CD1c-positive myeloid dendritic cell (primary cell): Measurements from ENCODE around the gene AP3B2.
A peak's percentile ranks its signal among the peaks of the same experiment; 100 is the strongest.

Source experiments
- DNase-seq: peaks from one replicate; pipeline ENCODE4 v3.0.0-alpha.2; 2016; ENCODE audit errors: extremely low spot score

Gene AP3B2

GRCh38 chr15:82698711-82699345 is 10.8 kb downstream of the AP3B2 start:
- DNase-seq = no peak

DNA sequence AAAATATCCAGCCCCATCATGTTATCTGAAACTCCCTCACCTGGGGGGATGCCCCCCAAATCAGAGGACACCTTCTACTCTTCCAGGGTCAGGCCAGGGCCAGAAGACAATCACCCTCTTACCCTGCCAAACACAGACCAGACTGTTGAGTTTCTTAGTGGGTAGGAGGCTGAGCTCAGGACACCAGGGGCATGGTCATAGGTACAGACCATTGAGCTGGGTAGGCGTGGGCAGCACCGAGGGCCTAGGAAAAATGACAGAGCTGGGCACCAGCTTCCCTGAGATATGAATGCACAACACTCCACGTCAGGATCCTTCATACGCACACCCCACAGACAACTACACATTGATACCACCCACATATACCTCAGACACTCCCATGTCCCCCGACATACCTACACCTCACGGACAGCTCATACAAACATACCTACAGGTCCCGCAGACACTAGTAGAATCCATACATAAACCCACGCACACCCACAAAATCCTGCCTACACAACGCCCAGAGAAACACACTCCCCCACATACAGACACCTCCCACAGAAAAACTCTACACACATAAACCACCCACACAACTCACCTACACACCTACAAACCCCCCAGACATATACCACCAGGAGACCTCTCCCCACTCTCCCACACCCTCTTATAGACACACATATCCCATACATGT is 11.8 kb downstream of the AP3B2 start:
- no peak for DNase-seq

DNA sequence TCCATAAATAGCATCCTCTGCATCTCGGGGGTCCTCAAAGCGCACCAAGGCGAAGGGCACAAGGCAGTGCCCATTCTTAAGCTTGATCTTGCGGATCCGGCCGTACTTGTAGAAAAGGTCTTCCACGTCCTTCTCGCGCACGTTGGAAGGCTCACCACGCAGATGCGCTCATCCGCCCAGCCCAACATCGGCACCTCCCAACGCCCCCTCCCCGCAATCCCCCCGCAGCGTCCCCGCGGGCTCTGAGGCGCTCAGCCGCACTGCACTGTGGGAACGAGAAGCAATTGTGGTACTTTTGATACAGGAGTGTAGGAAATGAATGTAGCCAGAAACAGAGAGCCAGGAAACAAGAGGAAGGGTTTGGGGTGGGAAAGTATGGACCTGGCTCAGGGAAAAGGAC is 17.5 kb downstream of the AP3B2 start:
- no peak for DNase-seq

DNA sequence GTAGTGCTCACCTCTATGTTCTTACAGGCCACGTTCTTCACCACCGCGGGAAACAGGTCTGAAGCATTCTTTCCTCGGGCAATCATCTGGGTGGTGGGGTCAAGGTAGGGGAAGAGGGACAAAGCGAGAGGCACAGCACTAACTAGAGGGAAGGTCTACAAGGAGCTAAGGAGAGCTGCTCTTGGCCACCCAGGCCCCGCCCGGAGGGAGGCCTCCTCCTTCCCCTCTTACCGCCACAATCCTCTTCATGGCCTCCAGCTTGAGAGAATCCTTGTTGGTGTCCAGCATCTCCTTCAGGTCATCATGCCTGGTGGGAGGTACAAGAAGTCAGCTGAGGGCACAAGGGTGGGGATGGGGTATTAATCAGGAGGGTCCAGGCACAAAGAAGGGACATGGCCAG is 20.5 kb downstream of the AP3B2 start:
- DNase-seq = no peak

- no peak for DNase-seq
Measured at GRCh38 chr15:82688691-82689090, 21.0 kb downstream of the AP3B2 start.

- DNase-seq = no peak
Measured at GRCh38 chr15:82681371-82681770, 28.3 kb downstream of the AP3B2 start.

DNA sequence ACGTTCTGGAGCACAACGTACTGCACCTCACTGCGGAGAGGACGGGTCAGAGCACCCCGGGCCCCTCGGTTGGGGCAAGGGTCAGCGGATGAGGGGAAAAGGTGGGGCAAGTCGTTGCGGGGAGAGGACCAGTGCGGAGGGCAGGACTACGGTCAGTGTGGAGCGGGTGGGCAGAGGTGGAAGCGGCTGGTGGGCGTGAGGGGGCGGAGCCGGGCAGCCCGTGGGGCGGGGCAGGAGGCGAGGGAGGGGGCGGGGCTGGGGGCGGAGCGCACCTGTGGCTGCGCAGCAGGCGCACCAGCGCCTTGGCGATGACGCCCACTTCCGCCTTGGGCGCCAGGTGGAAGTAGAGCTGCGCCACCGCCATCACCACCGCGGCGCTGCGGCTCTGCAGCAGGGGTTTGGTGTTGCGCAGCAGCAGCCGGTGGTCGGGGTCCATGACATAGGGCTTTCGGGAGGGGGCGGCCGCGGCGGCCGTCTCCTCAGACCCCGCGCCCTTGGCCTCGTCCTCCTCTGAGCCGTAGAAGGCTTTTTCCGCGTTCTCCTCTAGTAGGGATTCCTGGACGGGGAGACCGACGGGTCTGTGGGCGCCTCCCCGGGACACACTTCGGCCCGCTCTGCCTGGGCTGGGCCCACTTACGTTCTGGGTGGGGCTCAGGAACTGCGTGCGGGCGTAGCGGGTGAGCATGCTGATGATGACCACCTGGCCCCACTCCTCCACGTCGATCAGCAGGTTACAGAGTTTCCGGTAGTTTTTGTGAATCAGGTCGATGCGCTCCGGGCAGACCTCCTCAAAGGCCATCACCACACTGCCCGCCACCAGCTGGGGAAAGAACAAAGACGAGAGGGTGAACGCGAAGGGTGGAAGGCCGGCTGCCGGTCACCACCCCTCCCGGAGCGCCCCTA is 29.2 kb downstream of the AP3B2 start:
- DNase-seq = peak; percentile 58

GRCh38 chr15:82679626-82680199 is 30.0 kb downstream of the AP3B2 start:
- no peak for DNase-seq

DNA sequence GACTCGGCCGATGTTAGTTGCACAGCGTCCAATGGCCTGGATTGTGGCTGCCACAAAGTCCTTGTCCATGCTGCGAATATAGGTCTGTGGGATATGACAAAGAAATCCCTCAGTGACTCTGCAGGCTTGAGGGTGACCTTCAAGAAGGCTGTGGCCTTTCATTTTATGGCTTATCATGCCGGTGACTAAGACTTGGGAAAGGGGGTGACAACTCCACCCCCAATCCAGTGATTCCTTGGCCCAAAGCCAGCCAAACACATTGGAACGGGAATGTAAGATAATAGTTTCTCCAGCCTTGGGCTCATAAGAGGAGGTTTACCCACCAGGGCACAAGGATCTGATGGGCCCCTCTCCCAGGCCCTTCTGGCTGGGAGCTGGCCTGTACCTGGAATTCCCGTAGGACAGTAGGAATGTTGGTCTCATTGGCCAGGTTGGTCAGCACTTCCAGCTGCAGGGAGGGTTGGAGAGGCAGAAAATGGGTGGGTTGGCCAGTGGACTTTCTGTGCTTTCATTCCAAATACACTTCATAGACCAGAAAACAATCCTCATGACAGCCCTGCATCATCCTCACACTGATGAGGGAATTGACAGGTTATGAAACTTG is 31.9 kb downstream of the AP3B2 start:
- no peak for DNase-seq

DNA sequence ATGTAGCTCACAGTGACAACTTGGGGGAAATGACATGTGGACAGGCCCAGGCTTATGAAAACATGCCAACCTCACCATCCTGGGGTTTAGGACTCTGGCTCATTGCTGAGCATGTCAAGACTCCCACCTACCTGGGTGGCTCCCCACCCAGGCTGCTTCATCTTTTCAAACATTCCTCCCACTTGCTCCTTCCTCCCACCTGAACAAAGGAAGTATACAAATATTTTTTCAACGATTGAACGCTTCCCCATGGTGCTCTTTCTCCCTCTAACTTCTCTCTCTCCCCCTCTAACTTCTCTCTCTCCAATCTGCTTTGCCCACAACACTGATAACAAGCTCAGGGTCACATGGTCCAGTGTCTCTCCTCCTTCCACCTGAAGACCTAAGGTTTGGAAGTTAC is 34.8 kb downstream of the AP3B2 start:
- no peak for DNase-seq

DNA sequence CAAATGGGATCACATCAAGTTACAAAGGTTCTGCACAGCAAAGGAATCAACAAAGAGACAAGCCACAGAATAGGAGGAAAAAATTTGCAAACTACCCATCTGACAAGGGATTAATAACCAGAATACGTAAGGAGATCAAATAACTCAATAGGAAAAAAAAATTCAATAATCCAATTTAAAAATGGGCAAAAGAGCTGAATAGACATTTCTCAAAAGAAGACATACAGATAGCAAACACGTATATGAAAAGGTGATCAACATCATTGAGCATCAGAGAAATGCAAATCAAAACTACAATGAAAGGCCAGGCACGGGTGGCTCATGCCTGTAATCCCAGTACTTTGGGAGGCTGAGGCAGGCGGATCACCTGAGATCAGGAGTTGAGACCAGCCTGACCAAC is 39.0 kb downstream of the AP3B2 start:
- DNase-seq = no peak

GRCh38 chr15:82666606-82667005 is 43.1 kb downstream of the AP3B2 start:
- DNase-seq = no peak

DNA sequence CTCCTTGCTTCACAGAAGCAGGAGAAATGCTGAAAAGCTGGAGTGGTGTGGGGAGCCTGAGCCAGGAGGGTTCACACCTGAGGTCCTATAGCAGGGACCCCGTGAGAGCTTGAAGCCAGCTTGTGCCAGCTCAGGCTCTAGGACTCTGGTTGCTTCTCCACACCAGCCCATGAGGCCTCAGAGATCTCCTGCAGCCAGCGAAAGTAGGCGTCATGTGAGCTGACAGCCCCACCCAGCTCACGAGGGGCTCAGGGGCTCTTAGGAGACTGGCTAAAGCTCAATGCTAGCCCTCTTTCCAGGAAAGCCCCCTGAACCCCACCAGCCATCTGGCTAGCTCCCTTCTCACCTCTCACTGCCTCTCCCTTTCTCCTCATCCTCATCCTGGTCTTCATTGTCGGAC is 45.7 kb downstream of the AP3B2 start:
- no peak for DNase-seq

- peak; percentile 31 for DNase-seq
Measured at GRCh38 chr15:82663186-82663600, 46.5 kb downstream of the AP3B2 start.

DNA sequence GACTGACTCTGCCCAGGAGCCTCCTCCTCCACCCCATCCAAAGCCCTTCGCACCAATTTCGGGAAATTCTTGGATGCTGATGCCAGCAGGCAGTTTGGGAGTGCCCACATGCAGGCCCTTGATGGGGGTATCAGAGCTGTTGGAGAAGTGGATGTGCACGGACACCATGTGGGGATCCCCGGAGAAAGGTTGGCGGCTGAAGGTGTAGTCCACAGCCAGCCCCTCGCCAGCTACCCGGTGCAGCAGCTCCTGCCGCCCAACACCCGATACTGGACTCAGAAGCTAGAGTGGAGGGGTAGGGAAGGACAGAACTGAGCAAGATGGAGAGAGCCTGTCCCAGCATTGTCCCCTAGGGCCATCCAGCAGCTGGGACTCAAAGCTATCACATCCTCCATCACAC is 47.0 kb downstream of the AP3B2 start:
- no peak for DNase-seq

- DNase-seq = no peak
Measured at GRCh38 chr15:82660378-82660777, 49.3 kb downstream of the AP3B2 start.

DNA sequence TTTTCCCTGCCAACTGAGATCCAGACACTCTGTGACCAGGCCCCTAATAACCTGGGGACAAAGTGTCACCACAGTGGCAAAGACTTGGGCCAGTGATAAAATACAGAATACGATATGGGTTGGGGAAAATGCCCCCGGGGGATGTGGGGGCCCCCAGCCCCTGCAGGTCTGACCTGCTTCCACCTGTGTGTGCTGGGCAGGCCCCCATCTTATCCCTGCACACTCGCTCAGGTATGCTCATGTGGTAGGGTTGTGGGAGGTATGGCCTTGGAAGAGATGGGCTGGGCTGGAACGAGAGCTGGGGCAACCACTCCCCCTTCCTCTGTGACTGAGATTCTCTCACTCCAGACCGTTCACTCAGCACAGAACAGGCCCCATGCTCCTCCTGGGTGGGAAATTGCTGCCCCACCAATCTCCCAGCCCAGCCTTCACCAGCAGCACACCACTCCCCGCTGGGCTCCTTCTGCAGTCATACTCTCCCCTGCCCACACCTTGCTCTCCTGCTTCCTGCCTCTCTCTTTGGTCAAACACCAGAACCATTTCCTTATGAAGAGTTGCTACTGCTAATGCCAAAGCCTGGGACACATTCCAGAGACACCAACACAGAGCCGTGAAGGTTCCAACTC is 52.9 kb downstream of the AP3B2 start:
- no peak for DNase-seq

DNA sequence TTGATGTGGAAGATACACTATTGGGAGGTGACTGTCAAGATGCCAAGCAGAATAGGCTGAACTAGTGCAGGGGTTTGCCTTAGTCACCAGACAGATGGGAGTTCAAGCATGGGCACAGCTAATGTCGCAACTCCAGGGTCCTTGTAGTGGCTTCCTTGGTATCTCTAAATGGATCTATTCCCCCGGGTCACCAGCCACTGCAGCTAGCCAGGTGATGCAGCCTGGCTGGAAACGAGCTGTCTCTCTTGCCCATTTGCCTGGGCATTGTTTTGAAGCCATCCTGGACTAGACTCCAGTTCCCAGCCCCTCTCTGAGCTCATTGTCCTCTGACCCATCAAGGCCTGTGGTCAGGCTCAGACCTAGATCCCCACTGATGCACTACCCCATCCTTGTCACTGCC is 54.1 kb downstream of the AP3B2 start:
- no peak for DNase-seq

DNA sequence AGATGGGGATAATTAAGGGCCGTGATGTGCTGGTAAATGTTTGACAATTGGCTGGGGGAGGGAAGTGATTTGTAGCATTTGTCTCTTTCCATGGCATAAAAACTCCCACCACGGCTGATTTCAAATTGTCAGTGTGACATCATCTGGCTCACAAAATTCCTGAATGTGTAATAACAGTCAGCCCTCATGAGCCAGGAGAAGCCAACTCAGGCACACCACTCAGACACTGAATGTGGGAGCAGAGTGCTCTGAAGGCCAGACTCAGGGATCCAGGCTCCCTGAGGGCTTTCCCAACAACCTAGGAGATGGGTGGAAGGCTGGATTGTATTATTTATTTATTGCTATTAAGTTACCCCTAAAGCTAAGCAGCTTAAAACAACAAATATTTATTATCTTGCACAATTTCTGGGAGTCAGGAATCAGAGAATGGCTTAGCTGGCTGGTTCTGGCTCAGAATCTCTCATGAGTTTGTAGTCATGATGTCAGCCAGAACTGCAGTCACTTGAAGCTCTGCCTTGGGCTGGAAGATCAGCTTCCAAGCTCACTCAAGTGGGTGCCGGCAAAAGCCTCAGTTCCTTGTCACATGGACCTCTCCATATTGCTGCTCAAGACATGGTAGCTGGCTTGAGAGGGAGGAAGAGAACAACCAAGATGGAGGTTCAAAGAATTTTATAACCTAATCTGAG is 56.0 kb downstream of the AP3B2 start:
- no peak for DNase-seq

DNA sequence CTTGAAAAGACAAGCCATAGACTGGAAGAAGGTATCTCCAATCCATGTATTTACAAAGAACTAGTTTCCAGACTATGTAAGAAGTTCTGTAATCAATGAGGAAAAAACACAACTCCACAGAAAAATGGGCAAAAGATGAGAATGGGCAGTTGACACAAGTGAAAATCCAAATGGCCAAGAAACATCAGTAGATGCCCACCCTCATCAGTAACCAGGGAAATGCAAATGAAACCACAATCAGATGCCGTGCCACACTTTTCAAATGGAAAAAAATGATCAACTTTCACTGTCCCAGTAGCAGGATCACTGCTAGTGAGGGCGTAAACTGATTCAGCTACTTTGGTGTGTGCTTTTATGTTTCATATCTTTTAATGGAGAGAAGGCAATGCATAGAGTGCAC is 58.0 kb downstream of the AP3B2 start:
- no peak for DNase-seq
